ENCODE data around the gene BCHE. TPM values are rescaled to one million over a fixed set of nuclear protein-coding genes. Genes with fewer than 3 reads are reported as not detected.

Gene BCHE
- total RNA-seq, 1 donor from 2014 or later: 29.0 TPM

- DNase-seq (ENCODE audit: extremely low read depth, low read depth, low spot score): no peak
These were observed 82.8 kb downstream of the BCHE start for GRCh38 chr3:165754219-165755007.

GRCh38 chr3:165753560-165753959 is 83.7 kb downstream of the BCHE start:
- DNase-seq (ENCODE audit: extremely low read depth, low read depth, low spot score): no peak

DNA sequence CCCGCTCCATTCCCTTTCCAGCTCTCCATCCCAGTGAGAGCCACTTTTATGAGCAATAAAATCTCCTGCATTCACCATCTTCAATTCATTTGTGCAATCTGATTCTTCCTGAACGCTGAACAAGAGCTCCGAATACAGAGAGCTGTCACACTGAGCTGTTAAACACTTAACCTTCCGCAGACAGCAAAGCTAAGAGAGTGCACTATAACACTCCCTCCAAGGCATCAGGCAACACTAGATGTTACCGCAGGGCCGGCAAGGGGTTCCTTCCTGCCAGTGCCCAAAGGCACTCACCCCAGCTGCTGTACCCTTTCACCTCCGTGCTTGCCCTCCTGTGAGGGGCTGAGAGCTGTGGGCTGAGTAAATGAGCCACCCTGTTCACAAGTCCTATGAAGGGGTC is 85.6 kb downstream of the BCHE start:
- no peak for DNase-seq (ENCODE audit: extremely low read depth, low read depth, low spot score)

- DNase-seq (ENCODE audit: extremely low read depth, low read depth, low spot score): no peak
These were observed 87.4 kb downstream of the BCHE start for GRCh38 chr3:165749821-165750220.

DNA sequence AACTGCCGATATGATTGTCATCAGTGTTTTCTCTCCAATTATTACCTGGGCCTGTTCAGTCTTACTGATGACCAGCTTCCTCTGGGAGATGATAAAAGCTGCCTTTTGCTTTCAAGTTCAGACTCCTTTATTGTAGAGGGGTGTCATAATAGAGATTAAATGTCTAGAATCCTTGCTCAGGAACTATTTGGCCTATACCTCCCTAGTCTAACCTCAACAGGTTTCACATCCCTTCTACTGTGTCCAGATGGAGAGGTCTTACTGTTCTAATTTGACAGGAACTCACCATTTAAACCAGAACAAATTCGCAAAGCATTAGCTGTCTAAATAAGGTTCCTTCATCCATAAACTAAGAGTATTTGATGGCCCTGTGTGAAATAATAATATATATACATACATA is 88.0 kb downstream of the BCHE start:
- DNase-seq (ENCODE audit: extremely low read depth, low read depth, low spot score): no peak

DNA sequence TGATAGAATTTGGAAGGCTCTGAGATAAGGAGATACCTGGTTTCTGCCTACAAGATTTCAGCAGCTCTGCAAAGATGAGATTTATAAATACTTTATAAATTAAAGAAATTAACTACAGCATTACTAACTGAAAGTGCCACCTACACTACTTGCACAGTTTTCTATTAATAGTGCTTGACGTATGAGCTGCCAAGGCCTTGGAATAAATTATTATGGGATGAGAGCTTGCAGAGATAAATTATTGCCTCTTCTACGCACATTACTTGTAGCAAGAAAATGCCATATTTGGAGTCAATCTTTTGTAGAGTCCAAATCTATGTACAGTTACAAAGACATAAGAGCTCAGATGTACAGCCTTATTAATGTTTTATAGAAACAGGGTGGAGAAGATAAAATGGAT is 89.1 kb downstream of the BCHE start:
- no peak for DNase-seq (ENCODE audit: extremely low read depth, low read depth, low spot score)

GRCh38 chr3:165746874-165747273 is 90.3 kb downstream of the BCHE start:
- DNase-seq (ENCODE audit: extremely low read depth, low read depth, low spot score): no peak

DNA sequence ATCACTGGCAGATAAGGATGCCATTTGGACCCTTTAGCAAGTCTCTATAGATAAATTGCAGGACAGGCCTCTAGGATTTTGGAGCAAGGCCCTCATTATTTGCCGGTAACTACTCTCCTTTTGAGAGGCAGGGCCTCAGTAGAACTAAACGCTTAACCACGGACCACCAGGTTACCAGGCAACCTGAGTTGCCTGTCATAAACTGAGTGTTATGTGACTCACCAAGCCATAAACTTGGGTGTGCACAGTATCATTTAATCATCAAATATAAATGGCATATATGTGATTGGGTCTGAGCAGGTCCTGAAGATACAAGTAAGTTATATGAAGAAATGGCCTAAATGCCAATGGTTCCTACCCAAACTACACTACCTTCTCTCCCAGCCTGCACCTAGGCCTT is 93.2 kb downstream of the BCHE start:
- DNase-seq (ENCODE audit: extremely low read depth, low read depth, low spot score): no peak

DNA sequence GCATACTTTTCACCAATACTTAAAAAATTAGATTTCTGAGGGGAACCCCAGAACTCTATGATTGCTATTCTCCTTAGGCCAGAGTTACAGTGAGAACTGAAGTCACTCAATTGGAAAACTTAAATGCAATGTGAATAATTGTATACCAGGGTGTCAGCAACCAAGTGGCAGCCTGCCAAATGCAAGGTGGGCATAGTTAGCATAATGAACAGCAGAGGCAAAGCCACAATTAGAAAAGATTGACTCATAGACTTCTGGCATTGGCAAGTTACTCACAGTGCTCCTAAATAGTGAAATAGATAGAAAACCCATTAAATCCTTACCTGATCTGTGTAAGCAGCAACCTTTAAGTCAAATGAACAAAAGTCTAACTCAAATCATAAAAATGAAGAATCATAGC is 94.9 kb downstream of the BCHE start:
- no peak for DNase-seq (ENCODE audit: extremely low read depth, low read depth, low spot score)

DNA sequence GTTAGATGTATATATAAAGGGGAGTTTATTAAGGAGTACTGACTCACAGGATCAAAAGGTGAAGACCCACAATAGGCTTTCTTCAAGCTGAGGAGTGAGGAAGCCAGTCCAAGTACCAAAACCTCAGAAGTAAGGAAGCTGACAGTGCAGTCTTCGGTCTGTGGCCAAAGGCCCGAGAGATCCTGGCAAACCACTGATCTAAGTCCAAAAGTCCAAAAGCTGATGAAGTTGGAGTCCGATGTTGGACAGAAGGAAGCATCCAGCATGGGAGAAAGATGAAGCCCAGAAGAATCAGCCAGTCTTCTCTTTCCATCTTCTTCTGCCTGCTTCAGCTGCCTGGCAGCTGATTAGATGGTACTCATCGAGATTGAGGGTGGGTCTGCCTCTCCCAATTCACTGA is 107.5 kb downstream of the BCHE start:
- DNase-seq (ENCODE audit: extremely low read depth, low read depth, low spot score): no peak

DNA sequence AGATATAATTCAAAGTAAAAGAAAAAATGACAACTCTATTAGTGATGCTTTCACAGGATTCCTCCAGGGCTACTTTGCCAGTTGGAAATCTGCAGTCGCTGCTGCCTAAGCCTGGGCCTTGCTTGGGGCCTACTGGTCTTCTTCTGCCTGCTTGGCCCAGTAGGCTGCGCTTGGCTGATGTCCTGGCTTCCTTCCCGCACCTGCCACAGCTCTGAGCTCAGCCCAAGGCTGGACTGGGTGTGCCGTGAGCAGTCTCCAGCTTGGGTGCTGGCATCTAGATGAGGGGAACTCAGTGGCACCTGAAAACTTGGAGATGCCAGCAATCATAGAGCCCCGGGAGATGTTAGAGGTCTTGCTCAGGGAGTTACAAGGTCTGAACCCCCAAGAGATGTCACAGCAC is 108.3 kb downstream of the BCHE start:
- DNase-seq (ENCODE audit: extremely low read depth, low read depth, low spot score): no peak

DNA sequence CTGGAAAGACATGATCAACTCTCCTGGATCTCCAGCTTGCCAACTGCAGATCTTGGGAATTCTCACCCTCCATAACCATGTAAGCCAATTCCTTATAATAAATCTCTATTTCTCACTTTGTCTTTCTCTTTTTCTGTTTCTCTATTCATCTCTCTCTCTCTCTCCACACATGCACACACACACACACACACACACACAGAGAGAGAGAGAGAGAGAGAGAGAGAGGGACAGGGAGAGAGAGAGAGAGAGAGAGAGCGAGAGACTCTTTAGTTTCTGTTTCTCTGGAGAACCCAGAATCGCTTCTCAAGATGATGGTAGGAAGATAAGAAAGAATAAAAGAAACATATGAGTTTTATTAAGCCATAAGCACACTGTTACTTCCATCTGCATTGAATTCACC is 111.9 kb downstream of the BCHE start:
- DNase-seq (ENCODE audit: extremely low read depth, low read depth, low spot score): no peak

Measured in glomerular endothelial cell (primary cell).